Urothelium cell line (cell line): Measurements from ENCODE around the gene PRSS48.
A peak's percentile ranks its signal among the peaks of the same experiment; 100 is the strongest.
"Not testable (repeated sequence)": the region's sequence is repeated elsewhere in the genome, so short reads cannot be mapped to it uniquely, and the experiment has no call there.

Experiments used
- DNase-seq: peaks from one replicate; pipeline ENCODE4 v3.0.0; 2011; ENCODE audit warnings: low spot score, mixed read lengths
- FAIRE-seq: peaks from 2 replicates; lab custom pipeline; 2011; peaks lifted over from hg19 to GRCh38; lab: Jason Lieb, UNC

The PRSS48 gene

GRCh38 chr4:151315212-151315886 is 38.4 kb downstream of the PRSS48 start:
- DNase-seq (peak; percentile 45), FAIRE-seq (no peak)

- DNase-seq (no peak), FAIRE-seq (no peak)
These were observed 39.7 kb downstream of the PRSS48 start for GRCh38 chr4:151316645-151317044.

GRCh38 chr4:151318307-151319006 is 41.5 kb downstream of the PRSS48 start:
- FAIRE-seq, result no peak

GRCh38 chr4:151319490-151319889 is 42.5 kb downstream of the PRSS48 start:
- DNase-seq (no peak), FAIRE-seq (no peak)

More at GRCh38 chr4:151318307-151319006, 41.5 kb downstream of the PRSS48 start:
- DNase-seq, result no peak

GRCh38 chr4:151321586-151321985 is 44.6 kb downstream of the PRSS48 start:
- DNase-seq, result no peak
- no peak for FAIRE-seq

GRCh38 chr4:151322161-151322560 is 45.2 kb downstream of the PRSS48 start:
- not testable (repeated sequence) for FAIRE-seq, DNase-seq

- DNase-seq (no peak), FAIRE-seq (no peak)
These were observed 45.6 kb downstream of the PRSS48 start for GRCh38 chr4:151322570-151322969.

- DNase-seq (no peak), FAIRE-seq (no peak)
These were observed 46.7 kb downstream of the PRSS48 start for GRCh38 chr4:151323667-151324066.

- FAIRE-seq, result no peak
- DNase-seq, result no peak
These were observed 47.3 kb downstream of the PRSS48 start for GRCh38 chr4:151324124-151324751.

GRCh38 chr4:151324752-151325110 is 47.8 kb downstream of the PRSS48 start:
- DNase-seq (peak; percentile 61), FAIRE-seq (no peak)

- DNase-seq (peak; percentile 81), FAIRE-seq (no peak)
These were observed 48.4 kb downstream of the PRSS48 start, which contains the start of gene SH3D19 for GRCh38 chr4:151325111-151325948. Gene SH3D19 (minus strand): TSS chr4:151325605. CDS start chr4:151325352, 253 bp downstream.

GRCh38 chr4:151325949-151326246 is 48.9 kb downstream of the PRSS48 start:
- DNase-seq (no peak), FAIRE-seq (no peak)

GRCh38 chr4:151329217-151330007 is 52.5 kb downstream of the PRSS48 start:
- no peak for DNase-seq
- FAIRE-seq, result no peak

- peak; percentile 35 for DNase-seq
These were observed 54.5 kb downstream of the PRSS48 start for GRCh38 chr4:151331276-151332042.

GRCh38 chr4:151339467-151339866 is 62.5 kb downstream of the PRSS48 start:
- DNase-seq (no peak), FAIRE-seq (no peak)

More at GRCh38 chr4:151331276-151332042, 54.5 kb downstream of the PRSS48 start:
- no peak for FAIRE-seq

- FAIRE-seq, result no peak
- no peak for DNase-seq
These were observed 63.9 kb downstream of the PRSS48 start for GRCh38 chr4:151340751-151341385.
